ENCODE measurements around the gene ABHD1.

- TF ChIP-seq CTCF (IDR thresholded peaks at IDR 0.05; ENCODE audit: low read depth, low read length): no peak
- no peak for TF ChIP-seq EZH2phosphoT487 (IDR thresholded peaks at IDR 0.05; ENCODE audit: low read depth)
These were observed 46.4 kb upstream of the ABHD1 start for GRCh38 chr2:27077231-27077630.

Measured in OCI-LY3 (cell line).